Uterus (tissue), 2 donors: ENCODE results near the gene ABCC8.

Source experiments
- POLR2A ChIP-seq, 2 donors: fragments of 450-650 bp; IDR thresholded peaks; one replicate each; pipeline ENCODE4 v1.6.1; 2016; ENCODE audit warnings: antibody characterized with exemption in 2 of 2, mild to moderate bottlenecking in 1 of 2, moderate library complexity in 1 of 2
- TF ChIP-seq, protein P1 (sequence below), 4 experiments: fragments of 200-600 bp in 2 of 4; fragments of 450-650 bp in 2 of 4; sonication (generic) in 2 of 4; IDR thresholded peaks; one replicate each; pipeline ENCODE4 v1.5.1; 2016 to 2019; ENCODE audit warnings: antibody characterized with exemption in 4 of 4, mild to moderate bottlenecking in 2 of 4, moderate library complexity in 1 of 4

DNA sequence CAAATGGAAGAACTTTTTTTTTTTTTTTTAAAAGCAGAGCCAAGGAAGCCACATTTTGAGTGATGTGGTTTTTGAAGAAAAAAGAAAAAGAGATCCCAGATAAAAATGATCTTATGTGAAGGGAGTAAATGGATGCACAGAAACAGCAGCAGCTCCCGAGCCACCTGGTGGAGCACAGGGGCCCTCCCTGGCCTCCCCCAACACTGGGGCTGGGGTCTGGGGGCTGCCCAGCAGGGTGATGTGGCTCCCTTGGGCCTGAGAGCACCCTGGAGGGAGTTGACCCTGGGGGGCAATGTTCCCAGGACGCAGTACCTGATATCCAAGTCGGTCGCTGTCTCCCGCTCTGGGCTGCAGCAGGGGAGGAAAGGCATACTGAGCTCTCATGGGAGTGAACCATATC, 61.7 kb downstream of the ABCC8 start:
- TF ChIP-seq, protein P1, sequence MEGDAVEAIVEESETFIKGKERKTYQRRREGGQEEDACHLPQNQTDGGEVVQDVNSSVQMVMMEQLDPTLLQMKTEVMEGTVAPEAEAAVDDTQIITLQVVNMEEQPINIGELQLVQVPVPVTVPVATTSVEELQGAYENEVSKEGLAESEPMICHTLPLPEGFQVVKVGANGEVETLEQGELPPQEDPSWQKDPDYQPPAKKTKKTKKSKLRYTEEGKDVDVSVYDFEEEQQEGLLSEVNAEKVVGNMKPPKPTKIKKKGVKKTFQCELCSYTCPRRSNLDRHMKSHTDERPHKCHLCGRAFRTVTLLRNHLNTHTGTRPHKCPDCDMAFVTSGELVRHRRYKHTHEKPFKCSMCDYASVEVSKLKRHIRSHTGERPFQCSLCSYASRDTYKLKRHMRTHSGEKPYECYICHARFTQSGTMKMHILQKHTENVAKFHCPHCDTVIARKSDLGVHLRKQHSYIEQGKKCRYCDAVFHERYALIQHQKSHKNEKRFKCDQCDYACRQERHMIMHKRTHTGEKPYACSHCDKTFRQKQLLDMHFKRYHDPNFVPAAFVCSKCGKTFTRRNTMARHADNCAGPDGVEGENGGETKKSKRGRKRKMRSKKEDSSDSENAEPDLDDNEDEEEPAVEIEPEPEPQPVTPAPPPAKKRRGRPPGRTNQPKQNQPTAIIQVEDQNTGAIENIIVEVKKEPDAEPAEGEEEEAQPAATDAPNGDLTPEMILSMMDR (IDR thresholded peaks at IDR 0.05), result no peak
- TF ChIP-seq POLR2A (IDR thresholded peaks at IDR 0.05), result no peak
